IMR-90 (cell line): Measurements from ENCODE around the gene STARD13.
A peak's percentile ranks its signal among the peaks of the same experiment; 100 is the strongest.

Experiments used
- BHLHE40 ChIP-seq: fragments of 150-350 bp; IDR thresholded peaks from 2 replicates; pipeline ENCODE4 v1.6.1; 2016; ENCODE audit warnings: mild to moderate bottlenecking, low read depth, low read length
- CEBPB ChIP-seq: IDR thresholded peaks from 2 replicates; pipeline ENCODE4 v1.6.1; 2012; ENCODE audit warnings: low read depth, low read length, improper control_type of control experiment
- CTCF ChIP-seq: conservative IDR thresholded peaks from 2 replicates; pipeline ENCODE4 v1.5.1; 2012; ENCODE audit warnings: mild to moderate bottlenecking, low read depth, low read length, improper control_type of control experiment
- FOS ChIP-seq: fragments of 150-350 bp; IDR thresholded peaks from 2 replicates; pipeline ENCODE4 v1.6.1; 2016; ENCODE audit warnings: low read depth, low read length
- POLR2A ChIP-seq: IDR thresholded peaks from 2 replicates; pipeline ENCODE4 v1.6.1; 2012; ENCODE audit warnings: mild to moderate bottlenecking, low read depth, low read length
- RAD21 ChIP-seq: IDR thresholded peaks from 2 replicates; pipeline ENCODE4 v1.6.1; 2012; ENCODE audit warnings: low read length, improper control_type of control experiment
- RCOR1 ChIP-seq: IDR thresholded peaks from 2 replicates; pipeline ENCODE4 v1.6.1; 2012; ENCODE audit warnings: mild to moderate bottlenecking, low read length, improper control_type of control experiment; ENCODE audit not compliant: insufficient replicate concordance
- RFX5 ChIP-seq: IDR thresholded peaks from 2 replicates; pipeline ENCODE4 v1.8.0; 2012; ENCODE audit warnings: low read depth, mild to moderate bottlenecking, low read length, moderate library complexity
- USF2 ChIP-seq: fragments of 150-350 bp; IDR thresholded peaks from 2 replicates; pipeline ENCODE4 v1.6.1; 2017; ENCODE audit warnings: mild to moderate bottlenecking, antibody characterized with exemption, low read length, low read depth

- no peak for TF ChIP-seq USF2
- no peak for TF ChIP-seq CTCF
- TF ChIP-seq FOS, result no peak
- TF ChIP-seq CEBPB, result peak; percentile 91
- no peak for TF ChIP-seq RFX5
- TF ChIP-seq RCOR1, result no peak
- TF ChIP-seq BHLHE40, result 0 out of 2 replicates have a peak, but pooled peaks have one; percentile 6
- TF ChIP-seq POLR2A, result no peak
- no peak for TF ChIP-seq RAD21
Observed at GRCh38 chr13:33279414-33280278, 5.9 kb downstream of the STARD13 start.
